CD14-positive monocyte (primary cell): ENCODE results near the gene BHLHE23. TPM values are rescaled to one million over a fixed set of nuclear protein-coding genes. Genes with fewer than 3 reads are reported as not detected.

Source experiments
- DNase-seq, 3 donors: peaks; one replicate each; pipeline ENCODE4 v3.0.0-alpha.2; 2011 to 2022
- H2AFZ ChIP-seq: 2 replicates; pipeline ENCODE4 v1.6.0; 2012; ENCODE audit warnings: mild to moderate bottlenecking, low read depth, low read length, inconsistent platforms; ENCODE audit not compliant: insufficient read depth, poor library complexity, severe bottlenecking
- H3K27ac ChIP-seq, 2 donors: 1 replicate in 1 of 2; 2 replicates in 1 of 2; pipeline ENCODE4 v1.5.1; 2012 to 2013; ENCODE audit warnings: low read length in 2 of 2, control low read depth in 1 of 2, inconsistent platforms in 1 of 2, low read depth in 1 of 2, mild to moderate bottlenecking in 1 of 2
- H3K27me3 ChIP-seq, 2 donors: one replicate each; pipeline versions ENCODE4 v1.6.0 to v1.6.1; 2011 to 2013; ENCODE audit warnings: low read length in 2 of 2; ENCODE audit not compliant: control insufficient read depth in 2 of 2, insufficient read depth in 2 of 2
- H3K36me3 ChIP-seq, 2 donors: replicated peaks in 1 of 2; 1 replicate in 1 of 2; 2 replicates in 1 of 2; pipeline versions ENCODE4 v1.5.1 to v1.6.1; 2012 to 2013; ENCODE audit warnings: low read length in 2 of 2, control low read depth in 1 of 2, inconsistent platforms in 1 of 2, mild to moderate bottlenecking in 1 of 2; ENCODE audit not compliant: insufficient read depth in 2 of 2, control insufficient read depth in 1 of 2
- H3K4me1 ChIP-seq, 2 donors: 1 replicate in 1 of 2; 2 replicates in 1 of 2; pipeline versions ENCODE4 v1.5.1 to v1.6.1; 2012 to 2013; ENCODE audit warnings: low read length in 2 of 2, control low read depth in 1 of 2, inconsistent platforms in 1 of 2, mild to moderate bottlenecking in 1 of 2, moderate library complexity in 1 of 2; ENCODE audit not compliant: insufficient read depth in 2 of 2, control insufficient read depth in 1 of 2
- H3K4me2 ChIP-seq: replicated peaks from 2 replicates; pipeline ENCODE3; 2012; ENCODE audit warnings: low read length, moderate library complexity, mild to moderate bottlenecking; ENCODE audit not compliant: poor library complexity, severe bottlenecking; ENCODE audit errors: extremely low read depth
- H3K4me3 ChIP-seq, 3 experiments: fragments of 200-600 bp in 1 of 3; sonication (generic) in 1 of 3; replicated peaks in 1 of 3; 1 replicate in 2 of 3; 2 replicates in 1 of 3; pipeline ENCODE4 v1.5.1; 2011 to 2013; ENCODE audit warnings: low read length in 3 of 3, mild to moderate bottlenecking in 3 of 3, control low read depth in 2 of 3, low read depth in 2 of 3, inconsistent platforms in 1 of 3, moderate library complexity in 1 of 3
- H3K79me2 ChIP-seq: 2 replicates; pipeline ENCODE4 v1.6.0; 2012; ENCODE audit warnings: mild to moderate bottlenecking, control low read depth, inconsistent platforms, low read length, moderate library complexity; ENCODE audit not compliant: insufficient read depth
- H3K9ac ChIP-seq: 2 replicates; pipeline ENCODE4 v1.6.0; 2017; ENCODE audit warnings: low read length, mild to moderate bottlenecking; ENCODE audit not compliant: insufficient read depth, poor library complexity, severe bottlenecking
- H3K9me3 ChIP-seq, 2 donors: replicated peaks in 1 of 2; 1 replicate in 1 of 2; 2 replicates in 1 of 2; pipeline versions ENCODE4 v1.5.1 to v1.6.1; 2012 to 2013; ENCODE audit warnings: low read length in 2 of 2, control low read depth in 1 of 2; ENCODE audit not compliant: control insufficient read depth in 1 of 2, insufficient read depth in 1 of 2
- H4K20me1 ChIP-seq: 2 replicates; pipeline ENCODE4 v1.6.0; 2012; ENCODE audit warnings: mild to moderate bottlenecking, low read length, control low read depth, moderate library complexity; ENCODE audit not compliant: insufficient read depth
- H3K27ac Mint-ChIP-seq, 7 donors: one replicate each; pipeline ENCODE4 v1.8.0; 2020; ENCODE audit warnings: mild to moderate bottlenecking in 7 of 7, mixed read lengths in 7 of 7, moderate library complexity in 6 of 7, inconsistent platforms in 2 of 7
- H3K27me3 Mint-ChIP-seq, 3 donors: one replicate each; pipeline ENCODE4 v1.8.0; 2021 to 2022; ENCODE audit warnings: low read depth in 3 of 3, mild to moderate bottlenecking in 3 of 3, mixed read lengths in 3 of 3, moderate library complexity in 3 of 3, inconsistent platforms in 1 of 3
- H3K36me3 Mint-ChIP-seq, 2 donors: one replicate each; pipeline ENCODE4 v1.8.0; 2020; ENCODE audit warnings: mixed read lengths in 2 of 2, inconsistent platforms in 1 of 2, mild to moderate bottlenecking in 1 of 2
- H3K4me1 Mint-ChIP-seq: one replicate; pipeline ENCODE4 v1.8.0; 2020; ENCODE audit warnings: mild to moderate bottlenecking, mixed read lengths
- H3K4me3 Mint-ChIP-seq, 2 donors: one replicate each; pipeline ENCODE4 v1.8.0; 2020; ENCODE audit warnings: mild to moderate bottlenecking in 2 of 2, mixed read lengths in 2 of 2, moderate library complexity in 1 of 2
- H3K9me3 Mint-ChIP-seq, 7 donors: one replicate each; pipeline ENCODE4 v1.8.0; 2020 to 2022; ENCODE audit warnings: mixed read lengths in 7 of 7, mild to moderate bottlenecking in 6 of 7, moderate library complexity in 6 of 7, inconsistent platforms in 2 of 7
- WGBS: methylation state at CpG from one replicate; pipeline ENCODE4 v1.1.5; 2013; ENCODE audit warnings: missing lambda C conversion rate; ENCODE audit not compliant: insufficient coverage; 5-methylcytosine and 5-hydroxymethylcytosine counted together
- intact Hi-C, 2 donors: fragments of 100-400 bp; cut with micrococcal nuclease; formaldehyde crosslinking; loops; one replicate each; pipeline versions ENCODE4 v1.15.0 to v1.15.1; 2023
- polyA plus RNA-seq, 3 donors: library from polyadenylated mRNA; depleted of rRNA in 1 of 3; unstranded in 2 of 3; stranded (reverse) in 1 of 3; fragments of 300-500 nt in 2 of 3; fragments of >200 nt in 1 of 3; fragmentation: Illumina TruSeq in 2 of 3; gene quantifications; 1 replicate in 2 of 3; 2 replicates in 1 of 3; pipeline ENCODE4 v1.2.3, GENCODE V29; 2012 to 2021
- TF ChIP-seq, protein P1 (sequence below): fragments of 200-600 bp; IDR thresholded peaks from one replicate; pipeline ENCODE4 v1.8.0; 2022; ENCODE audit warnings: antibody characterized with exemption, mild to moderate bottlenecking

Gene BHLHE23
- polyA plus RNA-seq, 3 donors = not detected

DNA sequence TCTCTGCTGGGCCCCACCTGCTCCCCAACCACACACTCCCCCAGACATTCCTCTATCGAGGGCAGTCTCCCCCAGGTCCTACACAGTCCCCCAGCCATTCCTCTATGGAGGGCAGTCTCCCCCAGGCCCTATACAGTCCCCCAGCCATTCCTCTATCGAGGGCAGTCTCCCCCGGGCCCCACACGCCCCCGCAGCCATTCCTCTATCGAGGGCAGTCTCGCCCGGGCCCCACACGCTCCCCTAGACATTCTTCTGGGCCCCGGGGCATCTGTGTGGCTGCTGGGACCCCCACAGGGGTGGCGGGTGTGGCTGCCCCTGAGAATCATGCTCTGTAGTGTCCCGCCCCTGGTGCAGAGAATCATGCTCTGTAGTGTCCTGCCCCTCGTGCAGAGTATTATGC, 43.6 kb upstream of the BHLHE23 start:
- no peaks in the 10 kb centered on the region for H3K79me2 ChIP-seq
- DNase-seq = no peak
- no peak overlapping the region for H3K4me2 ChIP-seq
- no peak overlapping the region for H3K27ac ChIP-seq
- H3K9me3 ChIP-seq = peaks cover 0 to 16% of the 10 kb centered on the region in 2 donors
- H3K36me3 Mint-ChIP-seq = no peaks in the 10 kb centered on the region
- TF ChIP-seq, protein P1, sequence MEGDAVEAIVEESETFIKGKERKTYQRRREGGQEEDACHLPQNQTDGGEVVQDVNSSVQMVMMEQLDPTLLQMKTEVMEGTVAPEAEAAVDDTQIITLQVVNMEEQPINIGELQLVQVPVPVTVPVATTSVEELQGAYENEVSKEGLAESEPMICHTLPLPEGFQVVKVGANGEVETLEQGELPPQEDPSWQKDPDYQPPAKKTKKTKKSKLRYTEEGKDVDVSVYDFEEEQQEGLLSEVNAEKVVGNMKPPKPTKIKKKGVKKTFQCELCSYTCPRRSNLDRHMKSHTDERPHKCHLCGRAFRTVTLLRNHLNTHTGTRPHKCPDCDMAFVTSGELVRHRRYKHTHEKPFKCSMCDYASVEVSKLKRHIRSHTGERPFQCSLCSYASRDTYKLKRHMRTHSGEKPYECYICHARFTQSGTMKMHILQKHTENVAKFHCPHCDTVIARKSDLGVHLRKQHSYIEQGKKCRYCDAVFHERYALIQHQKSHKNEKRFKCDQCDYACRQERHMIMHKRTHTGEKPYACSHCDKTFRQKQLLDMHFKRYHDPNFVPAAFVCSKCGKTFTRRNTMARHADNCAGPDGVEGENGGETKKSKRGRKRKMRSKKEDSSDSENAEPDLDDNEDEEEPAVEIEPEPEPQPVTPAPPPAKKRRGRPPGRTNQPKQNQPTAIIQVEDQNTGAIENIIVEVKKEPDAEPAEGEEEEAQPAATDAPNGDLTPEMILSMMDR = no peak
- no peak overlapping the region for H3K4me3 ChIP-seq
- no peaks in the 10 kb centered on the region for H4K20me1 ChIP-seq
- H2AFZ ChIP-seq = no peak overlapping the region
- no peaks in the 10 kb centered on the region for H3K36me3 ChIP-seq
- peaks cover 3 to 17% (median 14%) of the 10 kb centered on the region in 3 donors for H3K27me3 Mint-ChIP-seq
- no peaks in the 10 kb centered on the region for H3K4me1 Mint-ChIP-seq
- H3K9ac ChIP-seq = no peak overlapping the region
- intact Hi-C loops = no loop called here
- 97% methylated on average over 9 of the region's 13 CpGs for WGBS
- no peaks in the 10 kb centered on the region for H3K27me3 ChIP-seq
- H3K4me3 Mint-ChIP-seq = no peak overlapping the region
- no peak overlapping the region for H3K27ac Mint-ChIP-seq
- peaks cover 2 to 15% (median 6%) of the 10 kb centered on the region in 7 donors for H3K9me3 Mint-ChIP-seq
- no peaks in the 10 kb centered on the region for H3K4me1 ChIP-seq

DNA sequence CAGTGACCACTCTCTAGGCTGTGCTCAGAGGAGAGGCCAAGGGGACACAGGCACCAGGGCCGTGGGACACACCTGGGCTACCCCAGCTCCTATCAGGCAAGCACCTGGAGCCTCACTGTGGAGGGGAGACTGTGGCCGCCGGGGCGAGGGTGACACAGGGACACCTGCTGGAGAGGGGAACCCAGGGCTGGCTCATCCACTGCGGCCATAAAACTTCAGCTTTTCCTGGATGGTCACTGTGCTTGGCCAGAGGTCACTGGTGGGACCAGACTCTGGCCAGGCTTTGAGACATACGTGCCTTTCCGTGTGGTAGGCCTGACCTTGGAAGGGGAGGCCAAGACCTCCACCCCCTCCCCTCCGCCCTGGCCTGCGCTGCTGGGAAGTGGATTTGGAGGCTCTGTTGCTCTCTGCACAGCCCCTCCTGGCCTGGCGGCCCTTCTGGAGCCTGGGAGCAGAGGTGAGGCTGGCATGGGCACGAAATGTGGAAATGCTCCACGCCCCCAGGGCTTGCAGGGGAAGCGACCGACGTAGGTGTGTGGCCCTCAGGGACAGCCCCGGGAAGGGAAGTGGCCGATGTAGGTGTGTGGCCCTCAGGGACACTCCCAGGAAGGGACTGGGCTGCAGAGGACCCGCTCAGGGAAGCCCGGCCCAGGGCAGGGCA, 42.9 kb upstream of the BHLHE23 start:
- H3K27ac ChIP-seq = no peak overlapping the region
- H3K4me3 ChIP-seq = no peak overlapping the region
- H3K4me1 ChIP-seq = no peaks in the 10 kb centered on the region
- TF ChIP-seq, protein P1 = no peak
- H3K79me2 ChIP-seq = no peaks in the 10 kb centered on the region
- H3K27me3 ChIP-seq = no peaks in the 10 kb centered on the region
- Mint-ChIP-seq H3K27ac (no peak overlapping the region), H3K4me3 (no peak overlapping the region), H3K9me3 (peaks cover 2 to 15% (median 6%) of the 10 kb centered on the region in 7 donors), H3K4me1 (no peaks in the 10 kb centered on the region), H3K36me3 (no peaks in the 10 kb centered on the region), H3K27me3 (peaks cover 3 to 18% (median 13%) of the 10 kb centered on the region in 3 donors)
- 88% methylated on average over 14 of the region's 19 CpGs for WGBS
- H3K9ac ChIP-seq = no peak overlapping the region
- intact Hi-C loops = no loop called here
- no peak overlapping the region for H2AFZ ChIP-seq
- no peak overlapping the region for H3K4me2 ChIP-seq
- H3K36me3 ChIP-seq = no peaks in the 10 kb centered on the region
- peaks cover 0 to 16% of the 10 kb centered on the region in 2 donors for H3K9me3 ChIP-seq
- no peak for DNase-seq
- H4K20me1 ChIP-seq = no peaks in the 10 kb centered on the region
